H1 (cell line): ENCODE data around the gene DRAXIN. TPM values are rescaled to one million over a fixed set of nuclear protein-coding genes. Genes with fewer than 3 reads are reported as not detected.

ENCODE experiments used
- CTCF ChIA-PET: fragments of 300-600 bp; sonication (Branson Sonifier 250); formaldehyde crosslinking; loops from one replicate; lab custom pipeline; 2021; ENCODE audit not compliant: partially characterized antibody; lab: Charles Lee
- POLR2A ChIA-PET: fragments of 300-600 bp; sonication (Branson Sonifier 250); formaldehyde crosslinking; loops from one replicate; lab custom pipeline; 2021; ENCODE audit warnings: inconsistent platforms; ENCODE audit not compliant: partially characterized antibody; lab: Charles Lee
- DNase-seq, 2 experiments: peaks; one replicate each; pipeline versions ENCODE4 v3.0.0 to v3.0.0-alpha.2; 2010 to 2022; ENCODE audit warnings: low spot score in 2 of 2, low read depth in 1 of 2, mixed read lengths in 1 of 2
- FAIRE-seq: peaks from 2 replicates; lab custom pipeline; 2011; peaks lifted over from hg19 to GRCh38; lab: Jason Lieb, UNC
- H2AFZ ChIP-seq: 2 replicates; pipeline ENCODE4 v1.8.1; 2012; ENCODE audit warnings: low read length, inconsistent platforms
- H2AK5ac ChIP-seq: 2 replicates; pipeline ENCODE4 v1.6.1; 2013; ENCODE audit warnings: low read depth, low read length
- H2BK120ac ChIP-seq: replicated peaks from 2 replicates; pipeline ENCODE3; 2013; ENCODE audit warnings: low read depth, low read length, inconsistent platforms
- H2BK12ac ChIP-seq: 2 replicates; pipeline ENCODE4 v1.6.1; 2013; ENCODE audit warnings: low read depth, low read length
- H2BK15ac ChIP-seq: 2 replicates; pipeline ENCODE4 v1.6.1; 2013; ENCODE audit warnings: low read length
- H2BK20ac ChIP-seq: 2 replicates; pipeline ENCODE4 v1.6.1; 2013; ENCODE audit warnings: low read length
- H2BK5ac ChIP-seq: 2 replicates; pipeline ENCODE4 v1.6.1; 2013; ENCODE audit warnings: low read depth, low read length
- H3K14ac ChIP-seq: 2 replicates; pipeline ENCODE4 v1.6.1; 2013; ENCODE audit warnings: inconsistent platforms; ENCODE audit not compliant: insufficient read length
- H3K18ac ChIP-seq: 2 replicates; pipeline ENCODE4 v1.6.1; 2013; ENCODE audit warnings: low read length; ENCODE audit errors: extremely low read depth
- H3K23ac ChIP-seq: 2 replicates; pipeline ENCODE4 v1.6.1; 2013; ENCODE audit warnings: inconsistent platforms; ENCODE audit not compliant: insufficient read length
- H3K23me2 ChIP-seq: 2 replicates; pipeline ENCODE4 v1.6.1; 2013; ENCODE audit warnings: low read depth, low read length
- H3K27ac ChIP-seq: 2 replicates; pipeline ENCODE4 v1.6.1; 2011; ENCODE audit warnings: low read depth, low read length, inconsistent platforms
- H3K27me3 ChIP-seq, 4 experiments: replicated peaks in 1 of 4; 1 replicate in 1 of 4; 2 replicates in 3 of 4; pipeline versions ENCODE4 v1.6.1 to v1.8.1; 2011 to 2013; ENCODE audit warnings: low read length in 3 of 4, mild to moderate bottlenecking in 3 of 4, inconsistent platforms in 2 of 4, mixed read lengths in 2 of 4, moderate library complexity in 1 of 4; ENCODE audit not compliant: control insufficient read depth in 3 of 4, insufficient read depth in 3 of 4; ENCODE audit errors: extremely low read depth in 1 of 4
- H3K36me3 ChIP-seq, 4 experiments: 2 replicates each; pipeline versions ENCODE4 v1.6.1 to v1.8.1; 2011 to 2013; ENCODE audit warnings: mild to moderate bottlenecking in 4 of 4, low read length in 3 of 4, moderate library complexity in 2 of 4, control low read depth in 1 of 4, inconsistent platforms in 1 of 4; ENCODE audit not compliant: insufficient read depth in 4 of 4, control insufficient read depth in 2 of 4
- H3K4ac ChIP-seq: replicated peaks from 2 replicates; pipeline ENCODE3; 2013; ENCODE audit warnings: low read length, low read depth, mixed read lengths, inconsistent platforms; ENCODE audit not compliant: insufficient read length
- H3K4me1 ChIP-seq, 4 experiments: replicated peaks in 1 of 4; 1 replicate in 1 of 4; 2 replicates in 3 of 4; pipeline versions ENCODE4 v1.6.1 to v1.8.1; 2011 to 2013; ENCODE audit warnings: low read length in 3 of 4, inconsistent platforms in 2 of 4, mixed read lengths in 1 of 4; ENCODE audit not compliant: insufficient read depth in 4 of 4, control insufficient read depth in 3 of 4
- H3K4me2 ChIP-seq, 2 experiments: 2 replicates each; pipeline versions ENCODE4 v1.6.1 to v1.8.1; 2011 to 2013; ENCODE audit warnings: low read depth in 2 of 2, low read length in 2 of 2, control low read depth in 1 of 2, inconsistent platforms in 1 of 2, mild to moderate bottlenecking in 1 of 2; ENCODE audit not compliant: insufficient read depth in 1 of 2
- H3K4me3 ChIP-seq, 4 experiments: fragments of 200-600, 300-600 bp in 1 of 4; sonication (generic), shearing (Covaris generic), sonication (Bioruptor Twin) in 1 of 4; 2 replicates each; pipeline versions ENCODE4 v1.5.1 to v1.8.1; 2011 to 2016; ENCODE audit warnings: low read length in 4 of 4, low read depth in 3 of 4, control low read depth in 2 of 4, inconsistent platforms in 2 of 4, mild to moderate bottlenecking in 2 of 4, mixed read lengths in 1 of 4, moderate library complexity in 1 of 4; ENCODE audit not compliant: insufficient read depth in 2 of 4; ENCODE audit errors: extremely low read depth in 1 of 4
- H3K56ac ChIP-seq: replicated peaks from 2 replicates; pipeline ENCODE3; 2013; ENCODE audit warnings: low read depth, mild to moderate bottlenecking, mixed read lengths, low read length, inconsistent platforms; ENCODE audit not compliant: insufficient read length
- H3K79me1 ChIP-seq: 2 replicates; pipeline ENCODE4 v1.6.1; 2013; ENCODE audit warnings: low read depth, low read length, control low read depth
- H3K79me2 ChIP-seq, 2 experiments: 2 replicates each; pipeline versions ENCODE4 v1.6.1 to v1.8.1; 2012 to 2013; ENCODE audit warnings: low read length in 2 of 2, mild to moderate bottlenecking in 2 of 2, inconsistent platforms in 1 of 2; ENCODE audit not compliant: insufficient read depth in 2 of 2, control insufficient read depth in 1 of 2
- H3K9ac ChIP-seq, 4 experiments: replicated peaks in 1 of 4; 1 replicate in 1 of 4; 2 replicates in 3 of 4; pipeline versions ENCODE4 v1.6.1 to v1.8.1; 2011 to 2013; ENCODE audit warnings: low read depth in 3 of 4, low read length in 3 of 4, control low read depth in 2 of 4, mild to moderate bottlenecking in 2 of 4, moderate library complexity in 2 of 4, inconsistent platforms in 1 of 4; ENCODE audit errors: extremely low read depth in 1 of 4
- H3K9me3 ChIP-seq, 2 experiments: 2 replicates each; pipeline versions ENCODE4 v1.6.1 to v1.8.1; 2012 to 2013; ENCODE audit warnings: mild to moderate bottlenecking in 2 of 2, moderate library complexity in 2 of 2, control low read depth in 1 of 2, inconsistent platforms in 1 of 2, low read depth in 1 of 2, low read length in 1 of 2, mixed read lengths in 1 of 2; ENCODE audit not compliant: insufficient read depth in 2 of 2
- H4K20me1 ChIP-seq, 2 experiments: replicated peaks in 1 of 2; 2 replicates each; pipeline versions ENCODE3 to v1.8.1; 2011 to 2013; ENCODE audit warnings: inconsistent platforms in 2 of 2, low read length in 2 of 2, mild to moderate bottlenecking in 1 of 2; ENCODE audit not compliant: insufficient read depth in 2 of 2, control insufficient read depth in 1 of 2
- H4K5ac ChIP-seq: 2 replicates; pipeline ENCODE4 v1.6.1; 2013; ENCODE audit warnings: low read length, low read depth, mixed read lengths, inconsistent platforms; ENCODE audit not compliant: insufficient read length
- H4K8ac ChIP-seq: 2 replicates; pipeline ENCODE4 v1.8.0; 2013; ENCODE audit warnings: mild to moderate bottlenecking, moderate library complexity, low read length, inconsistent platforms; ENCODE audit not compliant: insufficient read depth; ENCODE audit errors: extremely low read depth
- H4K91ac ChIP-seq: replicated peaks from 2 replicates; pipeline ENCODE3; 2013; ENCODE audit warnings: low read length, mixed read lengths, inconsistent platforms; ENCODE audit not compliant: insufficient read length
- CREB1 ChIP-seq: IDR thresholded peaks from 2 replicates; pipeline ENCODE4 v1.6.1; 2012; ENCODE audit warnings: inconsistent platforms
- EP300 ChIP-seq, 2 experiments: IDR thresholded peaks; 1 replicate in 1 of 2; 2 replicates in 1 of 2; pipeline ENCODE4 v1.6.1; 2011 to 2012; ENCODE audit warnings: low read depth in 2 of 2, low read length in 2 of 2, mild to moderate bottlenecking in 2 of 2, borderline replicate concordance in 1 of 2, inconsistent platforms in 1 of 2, moderate library complexity in 1 of 2
- HDAC2 ChIP-seq, 2 experiments: fragments of 300-600 bp in 1 of 2; sonication (generic) in 1 of 2; IDR thresholded peaks; 2 replicates each; pipeline ENCODE4 v1.6.1; 2011 to 2012; ENCODE audit warnings: low read depth in 2 of 2, low read length in 2 of 2, mild to moderate bottlenecking in 2 of 2, moderate library complexity in 2 of 2, borderline replicate concordance in 1 of 2, inconsistent platforms in 1 of 2
- JUN ChIP-seq: IDR thresholded peaks from 2 replicates; pipeline ENCODE4 v1.6.1; 2011; ENCODE audit warnings: low read depth, mild to moderate bottlenecking, improper control_type of control experiment, low read length
- SAP30 ChIP-seq: fragments of 300-600 bp; sonication (generic); IDR thresholded peaks from 2 replicates; pipeline ENCODE4 v1.7.1; 2012; ENCODE audit warnings: low read length, moderate library complexity, mild to moderate bottlenecking, inconsistent platforms; ENCODE audit not compliant: insufficient read depth, insufficient replicate concordance
- SIN3A ChIP-seq, 2 experiments: IDR thresholded peaks in 1 of 2; conservative IDR thresholded peaks in 1 of 2; 2 replicates each; pipeline ENCODE4 v1.6.1; 2011 to 2012; ENCODE audit warnings: low read length in 2 of 2, improper control_type of control experiment in 1 of 2, low read depth in 1 of 2, mild to moderate bottlenecking in 1 of 2
- SP4 ChIP-seq: IDR thresholded peaks from 2 replicates; pipeline ENCODE4 v1.6.1; 2012; ENCODE audit warnings: low read length, inconsistent platforms
- TAF7 ChIP-seq: optimal IDR thresholded peaks from 2 replicates; pipeline ENCODE3; 2011; ENCODE audit warnings: low read depth, mild to moderate bottlenecking, inconsistent platforms, low read length, moderate library complexity, borderline replicate concordance
- TEAD4 ChIP-seq: IDR thresholded peaks from 2 replicates; pipeline ENCODE4 v1.6.1; 2012; ENCODE audit warnings: low read depth, low read length, inconsistent platforms, mixed read lengths
- WGBS, 2 experiments: shearing (Covaris generic) in 1 of 2; methylation state at CpG; one replicate each; pipeline versions ENCODE4 v1.1.6 to v1.1.7; 2013 to 2015; ENCODE audit warnings: low lambda C conversion rate in 2 of 2, mixed read lengths in 2 of 2, inconsistent platforms in 1 of 2, low coverage in 1 of 2, missing lambda C conversion rate in 1 of 2; ENCODE audit not compliant: insufficient replicate concordance in 2 of 2, insufficient coverage in 1 of 2, insufficient read length in 1 of 2; ENCODE audit errors: extremely low coverage in 1 of 2, missing lambda C conversion rate in 1 of 2; 5-methylcytosine and 5-hydroxymethylcytosine counted together
- polyA plus RNA-seq, 7 experiments: library from polyadenylated mRNA; depleted of rRNA in 3 of 7; stranded (reverse) in 5 of 7; unstranded in 2 of 7; fragments of >200 nt in 5 of 7; fragments of 200-250 nt in 2 of 7; gene quantifications; 1 replicate in 5 of 7; 2 replicates in 1 of 7; 4 replicates in 1 of 7; pipeline versions ENCODE4 v1.2.1 to v1.2.3, GENCODE V29; 2011 to 2013; ENCODE audit warnings: missing spikeins in 2 of 7, mixed read lengths in 2 of 7
- total RNA-seq: library from RNA; stranded (reverse); fragmentation: NEBNext Ultra II Directional; extraction: Animal tissue kit (Norgen Biotek cat#: 25700); gene quantifications from 2 replicates; pipeline ENCODE4 v1.2.1, GENCODE V29; 2021

The DRAXIN gene
- total and polyA plus RNA-seq, 2 of the 8 experiments (the other 6 are each of a cell fraction or from before 2014, with no cell fraction given) = 4.6 to 17.6 TPM

DNA sequence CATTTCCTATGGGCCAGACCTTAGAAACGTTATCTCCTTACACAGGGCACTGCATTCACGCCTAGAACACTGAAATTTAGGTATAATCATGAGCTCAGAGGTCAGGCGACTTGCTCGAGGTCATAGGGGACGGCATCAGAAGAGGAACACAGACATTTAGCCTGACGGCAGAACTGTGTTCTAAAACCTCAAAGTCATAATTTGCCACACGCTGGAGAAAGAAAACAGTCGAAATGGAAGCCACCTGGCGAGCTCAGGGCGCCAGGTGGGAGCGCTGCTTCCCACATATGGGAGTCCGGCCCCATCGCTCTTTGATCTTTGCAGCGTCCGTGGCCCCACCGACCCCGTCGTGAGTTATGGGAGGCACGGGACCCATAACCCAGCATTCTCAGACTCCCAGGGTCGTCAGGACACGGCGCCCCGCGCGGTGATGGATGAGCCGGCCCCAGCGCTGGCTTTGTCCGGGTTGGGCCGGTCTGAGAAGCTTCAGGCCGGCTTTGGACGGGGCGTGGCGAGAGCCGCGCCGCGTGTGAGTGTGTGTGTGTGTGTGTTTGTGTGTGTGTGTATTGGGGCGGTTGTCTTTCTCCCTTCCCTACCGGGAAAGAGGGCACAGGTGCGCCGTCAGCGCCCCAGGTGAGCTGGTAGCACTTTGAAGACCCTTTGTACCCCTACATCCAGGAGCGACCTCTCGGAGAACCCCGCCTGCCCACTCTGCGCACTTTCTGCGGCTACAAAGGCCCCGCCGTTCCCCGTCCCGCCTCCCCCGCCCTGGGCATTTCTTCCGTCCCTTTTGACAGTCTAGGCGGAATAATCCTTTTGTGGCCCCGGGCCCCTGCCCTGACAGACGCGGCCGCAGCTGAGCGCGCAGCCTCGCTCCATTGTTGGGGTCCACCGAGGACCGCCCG is 861 bp upstream of the DRAXIN start:
- Histone ChIP-seq H2BK120ac (peak overlapping the region; percentile 75), H4K8ac (peak overlapping the region; percentile 99), H3K4ac (peak overlapping the region; percentile 61), H4K5ac (peak overlapping the region; percentile 58), H3K27ac (peak overlapping the region; percentile 97), H3K4me1 (peaks cover 12 to 40% (median 31%) of the 10 kb centered on the region in 4 experiments), H3K23ac (no peak overlapping the region), H2AK5ac (peak overlapping the region; percentile 99), H3K56ac (peak overlapping the region; percentile 88), H4K91ac (peak overlapping the region; percentile 96), H3K79me2 (peaks cover 15 to 78% of the 10 kb centered on the region in 2 experiments), H3K9ac (peak overlapping the region; percentile 89 to 99 (median 96)), H3K79me1 (peaks cover 30% of the 10 kb centered on the region), H3K14ac (peak overlapping the region; percentile 70), H2BK12ac (peak overlapping the region; percentile 100), H3K4me2 (peak overlapping the region; percentile 96 to 99), H2BK20ac (peak overlapping the region; percentile 80; the same call in 1 of the 2 replicates), H2BK15ac (peak overlapping the region; percentile 83; the same call in 1 of the 2 replicates), H2AFZ (no peak overlapping the region), H3K18ac (peak overlapping the region; percentile 99), H3K9me3 (no peaks in the 10 kb centered on the region), H4K20me1 (peaks cover 3 to 11% of the 10 kb centered on the region in 2 experiments), H3K23me2 (peaks cover 23% of the 10 kb centered on the region), H3K36me3 (peaks cover 0 to 15% (median 0%) of the 10 kb centered on the region in 4 experiments; a peak in 2 of 8 replicates), H3K27me3 (peaks cover 0 to 2% (median 0%) of the 10 kb centered on the region in 4 experiments; a peak in 2 of 7 replicates), H2BK5ac (peak overlapping the region; percentile 100), H3K4me3 (peak overlapping the region; percentile 75 to 99 (median 82))
- FAIRE-seq (peak; percentile 19), DNase-seq (no peak)
- WGBS, 2 experiments = 2% methylated on average over 52 of the region's 64 CpGs; no CpG with 5 or more reads in 1 of the 2 experiments
- ChIA-PET POLR2A (interaction anchor here (0.6 to 32.0 kb wide), 24 partner anchors 9 to 220 kb away, joined by 3 to 1025 read pairs (median 6); partner anchors contain the start of genes AGTRAP, FBXO44, FBXO6 and MAD2L2), CTCF (interaction anchor here (0.7 to 21.6 kb wide), 17 partner anchors 9 to 264 kb away, joined by 3 to 266 read pairs (median 5); partner anchors contain the start of gene MAD2L2)
- TF ChIP-seq EP300 (IDR thresholded peaks at IDR 0.05; ENCODE audit: borderline replicate concordance in 1 of 2, low read depth in 2 of 2, low read length in 2 of 2) (peak in 1 of 2 experiments; percentile 36; a peak in 1 of 3 replicates), HDAC2 (IDR thresholded peaks at IDR 0.05; ENCODE audit: borderline replicate concordance in 1 of 2, low read depth in 2 of 2, low read length in 2 of 2) (0 out of 4 replicates have a peak, but pooled peaks of 1 of the 2 experiments have one; percentile 74), SIN3A (conservative IDR thresholded peaks at IDR 0.05 in 1 of 2, IDR thresholded peaks at IDR 0.05 in 1 of 2; ENCODE audit: low read depth in 1 of 2, low read length in 2 of 2) (peak; percentile 26 to 76; a peak in 2 of 4 replicates), SAP30 (peak; percentile 69), JUN (0 out of 2 replicates have a peak, but pooled peaks have one; percentile 23), TAF7 (peak; percentile 52), CREB1 (peak; percentile 24; the same call in 1 of the 2 replicates), TEAD4 (no peak), SP4 (no peak)
